Measurements from ENCODE around the gene PCDHA6.

DNA sequence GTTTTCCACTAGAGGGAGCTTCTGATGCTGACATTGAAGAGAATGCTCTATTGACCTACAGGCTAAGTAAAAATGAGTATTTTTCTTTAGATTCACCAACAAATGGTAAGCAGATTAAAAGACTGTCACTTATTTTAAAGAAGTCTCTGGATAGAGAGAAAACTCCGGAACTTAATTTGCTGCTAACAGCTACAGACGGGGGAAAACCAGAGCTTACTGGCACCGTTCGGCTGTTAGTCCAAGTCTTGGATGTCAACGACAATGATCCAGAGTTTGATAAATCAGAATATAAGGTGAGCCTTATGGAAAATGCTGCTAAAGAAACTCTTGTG lies 41.8 kb downstream of the PCDHA6 start:
- TF ChIP-seq, protein P1, sequence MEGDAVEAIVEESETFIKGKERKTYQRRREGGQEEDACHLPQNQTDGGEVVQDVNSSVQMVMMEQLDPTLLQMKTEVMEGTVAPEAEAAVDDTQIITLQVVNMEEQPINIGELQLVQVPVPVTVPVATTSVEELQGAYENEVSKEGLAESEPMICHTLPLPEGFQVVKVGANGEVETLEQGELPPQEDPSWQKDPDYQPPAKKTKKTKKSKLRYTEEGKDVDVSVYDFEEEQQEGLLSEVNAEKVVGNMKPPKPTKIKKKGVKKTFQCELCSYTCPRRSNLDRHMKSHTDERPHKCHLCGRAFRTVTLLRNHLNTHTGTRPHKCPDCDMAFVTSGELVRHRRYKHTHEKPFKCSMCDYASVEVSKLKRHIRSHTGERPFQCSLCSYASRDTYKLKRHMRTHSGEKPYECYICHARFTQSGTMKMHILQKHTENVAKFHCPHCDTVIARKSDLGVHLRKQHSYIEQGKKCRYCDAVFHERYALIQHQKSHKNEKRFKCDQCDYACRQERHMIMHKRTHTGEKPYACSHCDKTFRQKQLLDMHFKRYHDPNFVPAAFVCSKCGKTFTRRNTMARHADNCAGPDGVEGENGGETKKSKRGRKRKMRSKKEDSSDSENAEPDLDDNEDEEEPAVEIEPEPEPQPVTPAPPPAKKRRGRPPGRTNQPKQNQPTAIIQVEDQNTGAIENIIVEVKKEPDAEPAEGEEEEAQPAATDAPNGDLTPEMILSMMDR (IDR thresholded peaks at IDR 0.05; ENCODE audit: poor library complexity) = peak; percentile 5
- TF ChIP-seq EZH2 (IDR thresholded peaks at IDR 0.05; ENCODE audit: borderline replicate concordance) (no peak), EZH2phosphoT487 (IDR thresholded peaks at IDR 0.05; ENCODE audit: low read depth, severe bottlenecking, unreplicated experiment) (no peak)

All from hepatocyte (in vitro differentiated cells).